Measurements from ENCODE around the gene STAT5B. TPM values are rescaled to one million over a fixed set of nuclear protein-coding genes. Genes with fewer than 3 reads are reported as not detected.

The STAT5B gene
- total and polyA plus RNA-seq, 9 of the 15 experiments (the other 6 are each of a cell fraction or from before 2014, with no cell fraction given), result 20.8 to 176 (median 92.4) TPM

DNA sequence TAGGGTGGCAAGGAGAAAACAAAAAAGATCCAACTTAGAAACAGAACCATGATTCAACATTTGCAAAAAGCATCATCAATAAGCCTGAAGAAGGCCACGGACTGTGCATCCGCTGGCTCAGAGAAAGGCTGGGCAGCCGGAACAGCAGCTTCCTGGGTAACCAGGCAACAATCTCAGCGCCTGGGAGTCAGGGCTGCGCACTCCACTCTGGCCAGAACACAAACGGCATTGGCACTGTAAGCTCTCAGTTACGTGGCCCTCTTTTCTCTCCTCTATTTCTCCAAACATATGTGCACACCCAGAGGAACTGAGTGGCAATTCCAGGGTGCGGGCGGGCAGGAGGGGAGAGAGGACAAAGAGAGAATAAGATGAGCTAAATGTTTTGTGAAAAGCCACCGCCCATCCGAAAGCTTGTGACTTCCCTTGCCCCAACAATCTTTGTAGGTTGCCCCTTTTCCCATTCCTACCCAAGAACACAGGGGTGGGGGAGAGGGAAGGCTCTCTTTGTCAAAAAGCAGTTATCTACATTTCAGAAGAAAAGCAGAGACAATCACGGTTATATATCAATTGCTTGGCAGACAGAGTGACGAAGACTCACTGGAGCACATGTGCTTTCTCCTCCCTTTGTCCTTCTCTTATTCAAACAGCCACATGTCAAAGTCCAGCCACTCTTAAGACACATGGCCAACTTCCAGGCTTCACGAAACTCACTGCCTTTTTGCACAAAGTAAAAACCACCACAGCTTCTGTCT, 75.3 kb downstream of the STAT5B start (continued):
- TF ChIP-seq, protein P1, sequence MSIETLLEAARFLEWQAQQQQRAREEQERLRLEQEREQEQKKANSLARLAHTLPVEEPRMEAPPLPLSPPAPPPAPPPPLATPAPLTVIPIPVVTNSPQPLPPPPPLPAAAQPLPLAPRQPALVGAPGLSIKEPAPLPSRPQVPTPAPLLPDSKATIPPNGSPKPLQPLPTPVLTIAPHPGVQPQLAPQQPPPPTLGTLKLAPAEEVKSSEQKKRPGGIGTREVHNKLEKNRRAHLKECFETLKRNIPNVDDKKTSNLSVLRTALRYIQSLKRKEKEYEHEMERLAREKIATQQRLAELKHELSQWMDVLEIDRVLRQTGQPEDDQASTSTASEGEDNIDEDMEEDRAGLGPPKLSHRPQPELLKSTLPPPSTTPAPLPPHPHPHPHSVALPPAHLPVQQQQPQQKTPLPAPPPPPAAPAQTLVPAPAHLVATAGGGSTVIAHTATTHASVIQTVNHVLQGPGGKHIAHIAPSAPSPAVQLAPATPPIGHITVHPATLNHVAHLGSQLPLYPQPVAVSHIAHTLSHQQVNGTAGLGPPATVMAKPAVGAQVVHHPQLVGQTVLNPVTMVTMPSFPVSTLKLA (conservative IDR thresholded peaks at IDR 0.05), result 0 out of 4 replicates have a peak, but pooled peaks of 1 of the 2 experiments have one; percentile 18
- TF ChIP-seq, protein P2, sequence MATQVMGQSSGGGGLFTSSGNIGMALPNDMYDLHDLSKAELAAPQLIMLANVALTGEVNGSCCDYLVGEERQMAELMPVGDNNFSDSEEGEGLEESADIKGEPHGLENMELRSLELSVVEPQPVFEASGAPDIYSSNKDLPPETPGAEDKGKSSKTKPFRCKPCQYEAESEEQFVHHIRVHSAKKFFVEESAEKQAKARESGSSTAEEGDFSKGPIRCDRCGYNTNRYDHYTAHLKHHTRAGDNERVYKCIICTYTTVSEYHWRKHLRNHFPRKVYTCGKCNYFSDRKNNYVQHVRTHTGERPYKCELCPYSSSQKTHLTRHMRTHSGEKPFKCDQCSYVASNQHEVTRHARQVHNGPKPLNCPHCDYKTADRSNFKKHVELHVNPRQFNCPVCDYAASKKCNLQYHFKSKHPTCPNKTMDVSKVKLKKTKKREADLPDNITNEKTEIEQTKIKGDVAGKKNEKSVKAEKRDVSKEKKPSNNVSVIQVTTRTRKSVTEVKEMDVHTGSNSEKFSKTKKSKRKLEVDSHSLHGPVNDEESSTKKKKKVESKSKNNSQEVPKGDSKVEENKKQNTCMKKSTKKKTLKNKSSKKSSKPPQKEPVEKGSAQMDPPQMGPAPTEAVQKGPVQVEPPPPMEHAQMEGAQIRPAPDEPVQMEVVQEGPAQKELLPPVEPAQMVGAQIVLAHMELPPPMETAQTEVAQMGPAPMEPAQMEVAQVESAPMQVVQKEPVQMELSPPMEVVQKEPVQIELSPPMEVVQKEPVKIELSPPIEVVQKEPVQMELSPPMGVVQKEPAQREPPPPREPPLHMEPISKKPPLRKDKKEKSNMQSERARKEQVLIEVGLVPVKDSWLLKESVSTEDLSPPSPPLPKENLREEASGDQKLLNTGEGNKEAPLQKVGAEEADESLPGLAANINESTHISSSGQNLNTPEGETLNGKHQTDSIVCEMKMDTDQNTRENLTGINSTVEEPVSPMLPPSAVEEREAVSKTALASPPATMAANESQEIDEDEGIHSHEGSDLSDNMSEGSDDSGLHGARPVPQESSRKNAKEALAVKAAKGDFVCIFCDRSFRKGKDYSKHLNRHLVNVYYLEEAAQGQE (IDR thresholded peaks at IDR 0.05; ENCODE audit: borderline replicate concordance), result no peak
- TF ChIP-seq, protein P2 (CRISPR knock-in tag; IDR thresholded peaks at IDR 0.05; ENCODE audit: low read depth), result no peak
- TF ChIP-seq ZNF696 (CRISPR knock-in tag; conservative IDR thresholded peaks at IDR 0.05) (no peak), TCF7 (IDR thresholded peaks at IDR 0.05; ENCODE audit: borderline replicate concordance) (no peak), SRSF7 (optimal IDR thresholded peaks at IDR 0.05; ENCODE audit: low read depth, low read length) (no peak), TAF9B (IDR thresholded peaks at IDR 0.05; ENCODE audit: partially characterized antibody) (no peak), SMARCA5 (IDR thresholded peaks at IDR 0.05) (no peak), ZNF41 (CRISPR knock-in tag; conservative IDR thresholded peaks at IDR 0.05) (no peak), ZNF717 (CRISPR knock-in tag; IDR thresholded peaks at IDR 0.05) (no peak)
- TF ChIP-seq, protein P3, sequence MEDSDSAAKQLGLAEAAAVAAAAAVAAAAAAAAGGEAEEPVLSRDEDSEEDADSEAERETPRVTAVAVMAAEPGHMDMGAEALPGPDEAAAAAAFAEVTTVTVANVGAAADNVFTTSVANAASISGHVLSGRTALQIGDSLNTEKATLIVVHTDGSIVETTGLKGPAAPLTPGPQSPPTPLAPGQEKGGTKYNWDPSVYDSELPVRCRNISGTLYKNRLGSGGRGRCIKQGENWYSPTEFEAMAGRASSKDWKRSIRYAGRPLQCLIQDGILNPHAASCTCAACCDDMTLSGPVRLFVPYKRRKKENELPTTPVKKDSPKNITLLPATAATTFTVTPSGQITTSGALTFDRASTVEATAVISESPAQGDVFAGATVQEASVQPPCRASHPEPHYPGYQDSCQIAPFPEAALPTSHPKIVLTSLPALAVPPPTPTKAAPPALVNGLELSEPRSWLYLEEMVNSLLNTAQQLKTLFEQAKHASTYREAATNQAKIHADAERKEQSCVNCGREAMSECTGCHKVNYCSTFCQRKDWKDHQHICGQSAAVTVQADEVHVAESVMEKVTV (CRISPR knock-in tag; IDR thresholded peaks at IDR 0.05), result no peak
- TF ChIP-seq, protein P4, sequence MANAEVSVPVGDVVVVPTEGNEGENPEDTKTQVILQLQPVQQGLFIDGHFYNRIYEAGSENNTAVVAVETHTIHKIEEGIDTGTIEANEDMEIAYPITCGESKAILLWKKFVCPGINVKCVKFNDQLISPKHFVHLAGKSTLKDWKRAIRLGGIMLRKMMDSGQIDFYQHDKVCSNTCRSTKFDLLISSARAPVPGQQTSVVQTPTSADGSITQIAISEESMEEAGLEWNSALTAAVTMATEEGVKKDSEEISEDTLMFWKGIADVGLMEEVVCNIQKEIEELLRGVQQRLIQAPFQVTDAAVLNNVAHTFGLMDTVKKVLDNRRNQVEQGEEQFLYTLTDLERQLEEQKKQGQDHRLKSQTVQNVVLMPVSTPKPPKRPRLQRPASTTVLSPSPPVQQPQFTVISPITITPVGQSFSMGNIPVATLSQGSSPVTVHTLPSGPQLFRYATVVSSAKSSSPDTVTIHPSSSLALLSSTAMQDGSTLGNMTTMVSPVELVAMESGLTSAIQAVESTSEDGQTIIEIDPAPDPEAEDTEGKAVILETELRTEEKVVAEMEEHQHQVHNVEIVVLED (CRISPR knock-in tag; IDR thresholded peaks at IDR 0.05), result no peak

Data from K562 (cell line).